ENCODE results near the gene RALGAPA1.
"Not testable (repeated sequence)": the region's sequence is repeated elsewhere in the genome, so short reads cannot be mapped to it uniquely, and the experiment has no call there.

Gene RALGAPA1

GRCh38 chr14:35594616-35595015 lies 214.5 kb downstream of the RALGAPA1 start:
- H3K4me3 ChIP-seq (replicated peaks; ENCODE audit: low read depth, low read length) = no peak overlapping the region
- DNase-seq (ENCODE audit: low read depth) = peak; percentile 30
- no peak for TF ChIP-seq CTCF (IDR thresholded peaks at IDR 0.05; ENCODE audit: low read length, missing control alignments)

- not testable (repeated sequence) for DNase-seq (ENCODE audit: low read depth); H3K4me3 ChIP-seq (replicated peaks; ENCODE audit: low read depth, low read length)
Observed at GRCh38 chr14:35587373-35587772, 221.7 kb downstream of the RALGAPA1 start.

- TF ChIP-seq CTCF (IDR thresholded peaks at IDR 0.05; ENCODE audit: low read length, missing control alignments) = no peak
- no peak overlapping the region for H3K4me3 ChIP-seq (replicated peaks; ENCODE audit: low read depth, low read length)
- DNase-seq (ENCODE audit: low read depth) = no peak
Observed at GRCh38 chr14:35578639-35579038, 230.5 kb downstream of the RALGAPA1 start.

GRCh38 chr14:35578135-35578534 lies 231.0 kb downstream of the RALGAPA1 start:
- no peak overlapping the region for H3K4me3 ChIP-seq (replicated peaks; ENCODE audit: low read depth, low read length)
- DNase-seq (ENCODE audit: low read depth) = no peak
- TF ChIP-seq CTCF (IDR thresholded peaks at IDR 0.05; ENCODE audit: low read length, missing control alignments) = no peak

GRCh38 chr14:35576856-35577255 lies 232.2 kb downstream of the RALGAPA1 start:
- no peak for DNase-seq (ENCODE audit: low read depth)
- H3K4me3 ChIP-seq (replicated peaks; ENCODE audit: low read depth, low read length) = no peak overlapping the region
- no peak for TF ChIP-seq CTCF (IDR thresholded peaks at IDR 0.05; ENCODE audit: low read length, missing control alignments)

GRCh38 chr14:35576260-35576659 lies 232.8 kb downstream of the RALGAPA1 start:
- peak; percentile 74 for DNase-seq (ENCODE audit: low read depth)
- no peak for TF ChIP-seq CTCF (IDR thresholded peaks at IDR 0.05; ENCODE audit: low read length, missing control alignments)
- no peak overlapping the region for H3K4me3 ChIP-seq (replicated peaks; ENCODE audit: low read depth, low read length)

GRCh38 chr14:35573911-35574310 lies 235.2 kb downstream of the RALGAPA1 start:
- TF ChIP-seq CTCF (IDR thresholded peaks at IDR 0.05; ENCODE audit: low read length, missing control alignments) = no peak

GRCh38 chr14:35571598-35571997 lies 237.5 kb downstream of the RALGAPA1 start:
- no peak for DNase-seq (ENCODE audit: low read depth)
- H3K4me3 ChIP-seq (replicated peaks; ENCODE audit: low read depth, low read length) = no peak overlapping the region
- TF ChIP-seq CTCF (IDR thresholded peaks at IDR 0.05; ENCODE audit: low read length, missing control alignments) = no peak

More at GRCh38 chr14:35573911-35574310, 235.2 kb downstream of the RALGAPA1 start:
- no peak for DNase-seq (ENCODE audit: low read depth)
- H3K4me3 ChIP-seq (replicated peaks; ENCODE audit: low read depth, low read length) = no peak overlapping the region
